NK-92 (cell line): Measurements from ENCODE around the gene CMTM4.
"Not testable (repeated sequence)": the region's sequence is repeated elsewhere in the genome, so short reads cannot be mapped to it uniquely, and the experiment has no call there.

Experiments used
- DNase-seq: peaks from one replicate; lab custom pipeline; 2025; ENCODE audit not compliant: unreplicated experiment; lab: John Stamatoyannopoulos, UW

CMTM4 gene

DNA sequence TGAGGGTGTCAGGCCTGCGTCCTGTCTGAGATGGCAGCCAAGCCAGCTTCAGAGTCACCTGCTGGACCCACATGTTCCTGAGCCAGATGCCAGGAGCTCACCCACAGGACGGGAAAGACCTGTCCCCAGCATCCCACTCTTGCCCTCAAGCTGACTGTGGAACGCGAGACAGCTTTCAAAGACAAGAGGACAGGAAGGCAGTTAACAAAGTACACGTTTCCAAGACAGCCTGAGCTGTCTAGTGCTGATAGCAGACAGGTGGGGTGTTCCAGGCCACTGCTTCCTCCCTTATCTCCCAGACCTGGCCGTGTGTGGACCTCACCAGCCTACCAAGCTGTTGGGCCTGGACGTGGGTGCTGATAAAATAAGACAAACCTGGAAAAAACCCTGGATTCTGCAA is 78.8 kb downstream of the CMTM4 start:
- DNase-seq, result no peak

DNA sequence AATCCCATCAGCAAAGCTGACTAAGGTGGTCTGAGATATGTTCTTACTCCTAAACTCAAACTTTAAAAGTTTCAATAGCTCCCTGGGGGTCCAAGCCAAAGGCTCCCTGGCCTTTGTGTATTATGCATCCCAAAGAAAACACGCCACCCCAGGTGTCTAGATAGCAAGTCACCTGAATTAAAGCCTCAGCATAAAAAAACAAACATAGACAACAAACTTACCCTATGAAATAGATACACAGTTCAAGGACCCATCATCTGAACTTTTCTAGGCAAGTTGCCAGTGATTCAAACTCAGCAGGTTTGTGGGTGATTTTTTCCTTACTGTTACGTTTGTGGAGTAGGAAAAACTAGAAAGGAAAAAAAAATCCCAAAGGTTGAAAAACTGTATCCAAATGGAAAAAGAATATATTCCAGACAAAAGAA is 79.5 kb downstream of the CMTM4 start:
- no peak for DNase-seq

DNA sequence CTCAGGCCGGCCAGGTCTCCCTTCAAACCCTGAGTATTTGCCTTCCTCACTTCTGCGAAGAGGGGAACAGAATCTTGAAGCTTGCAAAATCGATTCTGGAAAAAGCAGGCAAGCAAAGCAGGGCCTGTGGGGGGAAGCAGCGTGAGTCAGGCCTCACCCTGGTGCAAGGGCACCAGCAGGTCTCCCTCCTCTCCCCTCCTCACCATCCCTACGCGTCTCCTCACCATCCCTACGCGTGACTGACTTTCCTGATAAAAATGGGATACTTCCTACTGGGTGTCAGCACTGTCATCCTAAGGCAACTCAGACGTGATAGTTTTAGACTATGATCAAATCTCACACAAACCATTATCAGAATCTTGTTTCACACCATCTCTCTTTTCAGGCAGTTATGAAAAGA is 80.0 kb downstream of the CMTM4 start:
- DNase-seq, result no peak

DNA sequence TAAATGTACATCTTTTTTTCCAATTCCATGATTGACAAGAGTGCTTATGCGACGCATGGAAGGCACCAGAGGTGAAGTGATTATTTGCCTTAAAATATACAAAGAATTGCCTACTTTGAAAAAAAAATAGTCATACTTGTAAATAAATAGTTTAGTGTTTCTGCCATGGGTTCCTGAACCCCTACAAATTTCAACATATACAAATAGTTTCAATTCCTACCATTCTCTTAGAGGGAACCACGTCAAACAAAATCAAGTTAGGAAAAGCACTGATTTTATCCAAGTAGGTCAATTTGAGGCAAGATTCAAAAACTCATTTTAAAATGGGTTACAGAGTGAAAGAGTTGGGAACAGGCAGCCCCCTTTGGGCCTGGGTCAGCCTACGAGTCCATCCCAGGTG is 80.4 kb downstream of the CMTM4 start:
- no peak for DNase-seq

DNA sequence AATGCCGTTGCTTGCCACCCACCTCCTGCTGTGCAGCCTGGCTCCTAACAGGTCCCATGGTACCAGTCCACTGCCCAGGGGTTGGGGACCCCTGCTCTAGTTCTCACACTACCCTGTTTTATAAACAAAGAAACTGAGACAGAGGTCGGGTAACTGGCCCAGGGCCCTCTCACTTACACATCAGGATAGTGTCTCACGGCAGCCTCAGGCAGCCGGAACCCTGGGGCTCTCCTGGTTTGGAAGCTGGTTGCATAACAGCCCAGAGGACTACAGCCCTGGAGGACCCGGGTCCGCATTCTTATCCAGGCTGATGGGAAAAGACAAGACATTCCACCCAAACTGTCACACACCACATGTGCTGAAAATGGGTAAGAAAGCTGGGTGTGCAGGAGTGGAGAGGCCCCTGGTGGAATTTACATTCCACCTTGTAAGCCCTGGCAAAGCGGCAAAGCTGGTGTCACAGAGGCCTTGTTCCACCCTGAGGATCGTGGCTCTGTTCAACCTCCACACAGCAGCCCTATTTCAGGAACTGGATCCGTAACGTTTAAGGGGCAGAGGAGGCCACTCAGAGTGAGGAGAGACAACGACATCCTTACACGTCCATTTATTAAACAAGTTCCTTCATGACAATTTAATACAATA is 82.3 kb downstream of the CMTM4 start:
- DNase-seq, result no peak

DNA sequence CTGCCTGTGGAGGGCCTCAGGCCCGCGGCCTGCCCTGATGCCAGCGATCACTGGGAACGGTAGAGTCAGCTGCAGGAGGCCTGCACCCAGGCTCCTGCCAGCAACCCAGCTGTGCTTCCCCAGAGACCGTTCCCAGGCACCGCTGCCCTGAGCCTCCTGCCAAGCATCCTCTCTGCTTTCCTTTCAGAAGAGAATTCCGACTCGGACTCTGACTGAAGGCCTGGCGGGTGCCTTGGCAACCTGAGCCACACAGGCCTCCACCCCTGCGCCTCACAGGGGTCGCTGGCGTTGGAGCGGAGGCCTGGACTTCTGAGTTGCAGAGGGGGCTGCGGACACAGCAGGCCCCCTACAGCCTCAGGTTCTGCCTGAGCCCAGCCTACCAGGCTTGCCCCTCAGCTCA is 84.1 kb downstream of the CMTM4 start:
- no peak for DNase-seq

DNA sequence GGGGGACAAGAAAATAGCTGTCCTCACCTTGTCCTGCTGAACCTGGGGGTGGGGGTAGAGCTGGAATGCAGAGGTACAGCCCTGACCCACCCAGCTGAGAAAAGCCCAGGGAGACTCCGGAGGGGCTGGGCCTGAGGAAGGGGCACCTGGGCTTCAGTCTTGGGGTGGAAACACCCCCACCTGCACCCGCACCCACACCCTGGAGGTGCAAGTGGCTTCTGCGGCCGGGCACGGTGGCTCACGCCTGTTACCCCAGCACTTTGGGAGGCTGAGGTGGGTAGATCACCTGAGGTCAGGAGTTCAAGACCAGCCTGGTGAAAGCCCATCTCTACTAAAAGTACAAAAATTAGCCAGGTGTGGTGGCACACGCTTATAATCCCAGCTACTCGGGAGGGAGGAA is 84.6 kb downstream of the CMTM4 start:
- not testable (repeated sequence) for DNase-seq

DNA sequence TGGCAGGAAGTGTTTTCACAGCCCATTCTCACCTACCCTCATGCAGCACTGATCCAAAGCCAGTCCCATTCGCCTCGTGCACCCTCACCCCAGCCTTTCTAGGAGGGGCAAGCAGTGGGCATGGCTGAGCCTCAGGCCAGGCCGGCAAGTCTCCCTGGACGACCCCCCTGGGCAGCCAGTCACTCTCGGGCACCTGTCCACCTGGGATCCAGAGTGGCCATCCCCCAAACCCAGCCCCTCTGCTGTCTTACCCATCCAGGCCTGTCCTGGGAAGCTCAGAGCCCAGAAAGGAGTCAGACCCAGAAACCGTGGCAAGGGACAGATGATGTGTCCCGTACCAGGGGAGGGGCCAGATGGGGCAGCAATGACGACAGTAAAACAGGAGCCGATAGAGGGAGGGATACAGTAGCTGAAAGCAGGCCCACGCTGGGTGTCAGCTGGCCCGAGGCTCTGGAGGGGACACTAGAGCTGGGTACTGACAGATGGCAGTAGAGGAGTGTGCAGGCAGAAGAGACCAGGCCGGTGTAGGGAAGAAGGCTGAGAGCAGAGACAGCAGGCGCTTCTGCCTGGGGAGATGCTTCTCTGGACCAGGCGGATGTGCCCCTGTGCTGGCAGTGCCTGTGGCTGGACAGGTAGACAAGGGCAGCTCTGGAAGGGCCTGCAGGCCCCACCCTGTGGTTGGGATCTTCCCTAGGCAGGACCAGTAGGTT is 86.3 kb downstream of the CMTM4 start:
- DNase-seq, result no peak

DNA sequence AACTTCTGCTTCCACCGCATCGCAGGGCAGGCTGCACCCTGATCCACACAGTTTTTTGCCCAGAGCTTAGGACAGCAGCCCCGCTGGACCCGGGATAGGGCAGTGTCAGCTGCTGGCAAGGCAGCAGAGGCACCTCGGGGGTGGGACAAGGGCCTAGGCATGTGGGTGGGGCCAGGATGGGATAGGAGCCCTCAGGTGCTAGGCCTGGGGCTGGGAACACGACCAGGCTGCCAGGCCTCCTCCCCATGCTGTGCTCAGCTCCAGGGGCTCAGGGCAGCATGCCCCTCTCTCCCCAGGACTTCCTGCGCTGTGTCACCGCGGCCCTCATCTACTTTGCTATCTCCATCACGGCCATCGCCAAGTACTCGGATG is 87.4 kb downstream of the CMTM4 start:
- DNase-seq, result no peak

DNA sequence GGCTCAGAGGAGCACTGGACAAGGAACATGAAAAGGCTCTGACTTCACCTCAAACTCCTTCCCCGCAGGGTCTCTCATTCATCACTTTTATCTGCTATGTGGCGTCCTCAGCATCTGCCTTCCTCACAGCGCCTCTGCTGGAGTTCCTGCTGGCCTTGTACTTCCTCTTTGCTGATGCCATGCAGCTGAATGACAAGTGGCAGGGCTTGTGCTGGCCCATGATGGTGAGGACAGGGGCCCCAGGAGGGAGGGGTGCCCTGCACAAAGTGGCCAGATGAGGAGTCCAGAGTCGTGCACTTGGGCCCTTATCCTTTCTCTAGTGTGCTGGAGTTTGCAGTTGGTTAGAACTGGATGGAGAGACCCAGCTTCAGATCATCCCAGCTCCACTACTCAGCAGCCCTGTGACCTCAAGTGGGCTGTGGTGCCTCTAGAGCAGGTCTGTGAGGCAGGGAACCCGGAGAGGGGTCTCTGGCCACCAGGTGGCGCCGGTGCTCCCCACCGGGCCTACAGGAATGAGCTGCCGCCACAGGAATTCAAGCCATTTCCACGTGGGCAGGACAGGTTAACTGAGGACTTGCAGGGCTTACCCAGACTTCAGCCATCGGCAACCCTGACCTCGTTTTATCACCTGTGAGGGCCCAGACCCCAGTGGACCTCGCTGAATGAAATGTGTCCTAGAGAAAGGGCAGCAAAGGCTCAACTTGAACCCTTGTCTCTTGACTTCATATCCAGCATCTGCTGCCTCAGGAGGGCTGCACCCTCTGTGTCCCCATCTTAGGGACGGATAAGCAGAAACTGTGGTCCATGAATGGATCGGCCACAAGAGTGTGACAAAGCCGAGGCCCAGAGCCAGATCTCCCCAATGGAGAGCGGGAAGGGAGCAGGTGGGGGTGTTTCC is 88.1 kb downstream of the CMTM4 start:
- no peak for DNase-seq

DNA sequence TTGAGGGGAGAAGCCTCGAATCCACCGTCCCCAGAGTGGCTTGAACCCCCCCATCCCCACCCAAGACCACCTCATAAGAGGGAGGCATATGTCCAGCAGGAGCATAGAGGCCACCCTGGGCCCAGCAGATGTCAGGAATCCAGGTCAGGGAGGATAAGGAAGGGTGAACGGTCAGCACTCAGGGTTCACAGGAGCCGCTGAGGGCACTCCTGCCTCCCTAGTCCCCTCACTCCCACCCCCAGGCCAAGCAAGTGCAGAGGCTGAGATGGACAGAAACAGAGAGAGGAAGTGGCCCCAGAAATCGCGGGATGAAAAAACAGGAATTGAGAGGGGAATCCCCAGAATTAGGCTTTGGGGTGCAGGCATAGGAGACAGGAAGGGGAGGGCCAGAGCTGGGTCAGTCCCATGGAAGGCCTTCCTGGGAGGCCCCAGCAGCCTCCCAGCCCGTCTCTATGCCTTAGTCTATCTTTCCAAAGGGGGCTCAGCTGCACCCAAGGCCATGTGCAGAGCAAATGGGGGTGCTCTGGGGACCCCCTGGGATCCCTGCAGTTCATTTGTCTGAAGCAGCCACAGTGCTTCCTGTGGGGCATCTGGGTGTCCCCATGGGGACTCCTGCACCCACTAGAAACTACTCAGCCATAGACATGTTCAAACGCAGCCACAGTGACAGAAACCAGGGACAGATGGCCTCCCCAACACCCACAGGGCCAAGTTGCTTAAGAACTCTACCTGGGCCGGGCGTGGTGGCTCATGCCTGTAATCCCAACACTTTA is 90.4 kb downstream of the CMTM4 start:
- no peak for DNase-seq

DNA sequence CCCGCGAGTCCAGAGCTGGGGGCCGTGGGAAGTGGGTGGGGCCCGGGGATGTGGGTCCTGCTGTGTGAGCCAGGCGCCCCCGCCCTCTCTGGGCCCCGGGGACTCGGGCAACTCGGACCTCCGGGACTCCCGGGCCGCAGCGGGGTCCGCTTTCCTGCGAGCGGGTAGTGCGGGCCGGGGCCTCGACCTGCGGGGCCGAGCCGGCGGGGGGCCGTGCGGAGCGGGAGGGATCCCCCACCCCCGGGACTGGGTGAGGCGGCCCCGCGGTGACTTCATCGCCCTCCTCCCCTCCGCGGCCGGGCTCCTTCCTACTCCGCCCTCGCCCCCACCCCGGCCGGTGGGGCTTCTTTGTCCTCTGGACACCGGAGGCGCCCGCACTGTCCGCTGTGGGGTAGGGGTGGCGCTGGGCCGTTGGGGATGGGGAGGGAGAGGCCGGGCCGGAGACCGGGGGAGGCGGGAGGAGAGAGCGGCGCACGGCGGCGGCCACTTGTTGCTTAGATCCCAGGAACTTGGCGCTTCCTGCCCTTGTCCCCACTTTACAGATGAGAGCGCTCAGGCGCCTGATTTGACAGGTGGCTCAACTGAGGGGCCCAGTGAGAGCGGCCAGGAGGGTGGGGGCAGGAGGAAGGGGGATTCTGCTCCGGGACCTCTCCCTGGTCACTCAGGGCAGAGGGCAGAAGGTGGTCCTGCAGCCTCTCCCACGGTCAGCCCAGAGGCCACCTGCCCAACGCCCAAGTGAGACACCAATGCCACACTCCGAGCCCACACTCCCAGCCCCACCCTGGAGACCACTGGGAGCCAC is 91.2 kb downstream of the CMTM4 start:
- DNase-seq, result no peak

DNA sequence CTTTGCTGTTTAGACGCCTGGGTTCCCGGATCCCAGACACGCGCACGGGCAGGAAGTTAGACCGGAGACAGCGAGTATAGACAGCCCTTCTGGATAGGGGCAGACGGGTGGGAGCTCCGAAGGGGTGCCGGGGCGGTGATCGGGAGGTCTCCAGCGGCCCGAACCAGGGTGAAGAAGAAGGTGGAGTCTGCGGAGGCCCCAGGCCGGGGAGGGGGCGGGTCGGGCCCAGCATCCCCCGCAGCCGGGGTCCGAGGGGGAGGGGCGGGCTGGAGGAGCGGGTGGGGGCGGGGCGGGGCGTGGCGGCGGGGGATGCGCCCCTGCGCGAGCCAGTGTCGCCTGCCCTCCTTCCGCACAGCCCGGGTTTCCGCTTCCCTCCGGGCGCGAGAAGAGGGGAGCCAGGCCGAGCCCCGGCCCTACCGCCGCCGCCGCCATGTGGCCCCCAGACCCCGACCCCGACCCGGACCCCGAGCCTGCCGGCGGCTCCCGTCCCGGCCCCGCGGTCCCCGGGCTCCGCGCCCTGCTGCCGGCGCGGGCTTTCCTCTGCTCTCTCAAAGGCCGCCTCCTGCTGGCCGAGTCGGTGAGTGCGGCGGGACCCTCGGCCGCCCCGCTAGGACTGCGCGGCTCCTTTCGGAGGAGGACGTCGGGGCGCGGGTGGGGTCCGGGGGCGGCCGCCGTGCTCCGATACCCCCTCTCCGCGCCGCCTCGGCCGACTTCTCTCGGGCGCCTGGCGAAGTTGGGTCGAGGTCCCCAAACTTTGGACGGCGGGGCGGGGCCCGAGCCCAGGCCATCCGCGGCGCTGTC is 92.0 kb downstream of the CMTM4 start, which contains the start of gene CMTM3:
Gene CMTM3 (plus strand): TSS at position 329 of the 801 bp plus-strand sequence. CDS start 102 bp downstream, at position 431.
- no peak for DNase-seq

DNA sequence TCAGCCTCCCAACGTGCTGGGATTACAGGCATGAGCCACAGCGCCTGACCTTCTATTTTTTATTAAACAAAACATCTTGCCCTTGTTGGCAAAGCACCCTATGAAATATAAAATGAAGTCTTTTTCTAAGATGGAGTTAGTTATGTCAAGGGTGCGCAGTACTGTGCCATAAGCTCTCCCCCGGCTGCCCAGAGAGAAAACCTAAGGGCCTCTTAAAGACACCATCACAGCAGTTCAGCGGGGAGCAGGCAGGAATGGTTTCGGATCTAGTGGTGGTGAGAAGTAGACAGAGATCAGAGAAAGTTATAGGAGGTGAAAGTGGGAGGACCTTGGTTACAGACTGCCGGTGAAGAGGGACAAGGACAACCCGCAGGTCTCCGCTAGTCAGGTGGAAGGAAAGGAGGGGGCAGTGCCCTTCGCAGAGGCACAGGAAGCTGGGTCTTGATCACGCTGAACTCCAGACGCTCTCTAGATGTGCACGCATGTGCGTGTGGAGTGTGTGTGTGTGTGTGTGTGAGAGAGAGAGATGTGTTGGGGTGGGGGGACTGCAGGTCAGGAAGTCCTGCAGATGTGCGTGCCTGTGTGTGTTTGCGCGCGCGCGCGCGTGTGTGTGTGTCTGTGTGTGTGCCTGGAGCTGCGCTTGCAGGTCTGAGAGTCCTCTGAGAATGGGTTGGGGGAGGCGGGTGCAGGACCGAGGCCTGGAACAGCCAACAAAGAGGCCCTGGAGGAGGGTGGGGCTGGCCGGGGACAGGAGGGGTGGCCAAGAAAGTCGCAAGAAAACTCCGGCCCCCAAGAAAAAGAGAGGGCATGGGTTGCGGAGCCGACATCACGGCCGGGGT is 92.8 kb downstream of the CMTM4 start:
- no peak for DNase-seq

DNA sequence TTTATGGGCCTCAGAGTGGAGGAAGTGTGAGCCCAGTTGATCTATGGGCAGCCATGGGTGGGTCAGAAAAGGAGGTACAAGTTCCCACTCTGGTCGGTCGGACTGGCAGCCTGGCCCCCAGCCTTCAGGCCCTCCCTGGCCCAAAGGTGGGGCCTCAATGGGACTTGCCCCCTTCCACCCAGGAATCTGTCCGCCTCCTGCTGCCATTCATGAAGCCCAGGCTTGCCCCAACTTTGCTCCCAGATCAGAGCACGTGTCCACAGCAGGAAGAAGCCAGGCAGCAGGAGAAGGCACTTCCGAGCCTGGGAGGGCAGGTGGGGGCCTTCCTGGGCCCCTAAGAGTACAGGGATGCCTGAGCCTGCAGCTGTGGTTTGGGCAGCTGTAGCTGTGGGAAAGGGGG is 95.1 kb downstream of the CMTM4 start:
- DNase-seq, result no peak

DNA sequence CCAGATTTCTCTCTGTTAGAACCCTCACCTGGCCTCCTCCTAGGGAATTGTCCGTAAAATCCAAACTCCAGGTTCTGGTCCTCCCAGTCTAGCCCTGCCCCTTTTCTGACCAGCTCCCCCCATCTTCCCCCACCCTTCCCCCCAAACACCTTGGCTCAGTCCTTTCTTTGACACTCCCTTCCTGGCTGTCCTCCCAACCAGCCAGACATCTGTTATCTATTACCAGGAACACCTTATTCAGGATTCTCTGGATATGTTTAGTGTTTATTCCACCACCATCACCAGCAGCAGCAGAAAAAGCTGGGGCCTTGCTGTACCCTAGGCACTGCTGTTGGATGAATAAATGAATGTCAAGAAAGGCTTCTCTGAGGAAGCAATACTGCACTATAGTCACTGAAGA is 96.1 kb downstream of the CMTM4 start:
- no peak for DNase-seq

DNA sequence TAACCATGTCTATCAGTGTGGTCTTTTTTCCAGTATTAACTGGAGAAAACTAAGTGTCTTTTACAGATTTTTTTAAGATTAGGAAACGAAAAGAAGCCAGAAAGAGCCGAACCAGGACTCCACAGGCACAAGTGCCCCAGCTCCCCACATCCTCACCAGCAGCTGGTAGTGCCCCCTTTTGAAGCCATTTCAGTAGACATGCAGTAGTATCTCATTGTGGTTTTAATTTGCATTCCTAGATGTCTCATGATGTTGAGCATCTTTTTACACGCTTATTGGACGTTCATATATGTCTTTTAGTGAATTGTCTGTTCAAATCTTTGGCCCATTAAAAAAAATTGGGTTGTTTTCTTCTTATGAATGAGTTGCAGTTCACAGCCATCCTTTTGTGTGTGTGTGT is 96.8 kb downstream of the CMTM4 start:
- DNase-seq, result no peak

DNA sequence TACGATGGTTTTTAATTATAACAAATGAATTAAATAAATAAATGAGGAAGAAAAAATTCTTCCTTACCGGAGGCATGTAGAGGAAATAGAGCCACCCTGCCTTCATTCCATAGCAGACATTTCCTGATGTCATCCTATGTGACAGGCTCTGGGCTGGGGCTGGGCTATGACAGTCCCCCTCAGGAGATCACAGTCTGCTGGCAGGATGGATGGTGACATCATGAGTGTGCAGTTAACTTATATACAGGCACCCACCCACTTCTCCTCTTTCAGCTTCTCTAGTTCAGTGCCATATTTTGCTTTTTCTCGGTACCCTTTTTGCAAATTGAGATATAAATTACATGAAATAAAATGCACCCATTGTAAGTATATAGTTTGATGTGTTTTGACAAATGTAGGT is 98.4 kb downstream of the CMTM4 start:
- no peak for DNase-seq
